Mucosa of gallbladder (tissue), 1 donor: ENCODE results near the gene UNC119B. TPM values are rescaled to one million over a fixed set of nuclear protein-coding genes. Genes with fewer than 3 reads are reported as not detected.

Experiments used
- DNase-seq: peaks from one replicate; pipeline ENCODE4 v3.0.0-alpha.2; 2020; ENCODE audit warnings: low spot score
- total RNA-seq: library from RNA; stranded (reverse); gene quantifications from one replicate; pipeline ENCODE4 v1.2.1, GENCODE V29; 2021
- donor health status: DM: no; HTN: no; CAD: no.

The UNC119B gene
- total RNA-seq, 1 donor from 2014 or later, result 51.7 TPM

- peak; percentile 57 for DNase-seq
Observed at GRCh38 chr12:120688527-120689071, 21.7 kb upstream of the UNC119B start.

- no peak for DNase-seq
Observed at GRCh38 chr12:120689397-120690082, 20.7 kb upstream of the UNC119B start.

- no peak for DNase-seq
Observed at GRCh38 chr12:120690083-120690450, 20.2 kb upstream of the UNC119B start.

GRCh38 chr12:120690978-120691377, 19.3 kb upstream of the UNC119B start:
- DNase-seq, result no peak

GRCh38 chr12:120692524-120693033, 17.7 kb upstream of the UNC119B start:
- DNase-seq, result peak; percentile 58

- no peak for DNase-seq
Observed at GRCh38 chr12:120693848-120694247, 16.4 kb upstream of the UNC119B start.

GRCh38 chr12:120696626-120697025, 13.6 kb upstream of the UNC119B start:
- peak; percentile 46 for DNase-seq

GRCh38 chr12:120697344-120697743, 12.9 kb upstream of the UNC119B start:
- no peak for DNase-seq

GRCh38 chr12:120698665-120699064, 11.6 kb upstream of the UNC119B start:
- DNase-seq, result no peak

GRCh38 chr12:120699553-120699952, 10.7 kb upstream of the UNC119B start:
- DNase-seq, result no peak

- DNase-seq, result no peak
Observed at GRCh38 chr12:120700886-120701285, 9.4 kb upstream of the UNC119B start.

- no peak for DNase-seq
Observed at GRCh38 chr12:120702637-120703036, 7.6 kb upstream of the UNC119B start.

GRCh38 chr12:120703311-120703942, 6.8 kb upstream of the UNC119B start:
- no peak for DNase-seq

- DNase-seq, result no peak
Observed at GRCh38 chr12:120705618-120706017, 4.6 kb upstream of the UNC119B start.

GRCh38 chr12:120706029-120706428, 4.2 kb upstream of the UNC119B start:
- no peak for DNase-seq

GRCh38 chr12:120708651-120709050, 1.6 kb upstream of the UNC119B start:
- no peak for DNase-seq

- no peak for DNase-seq
Observed at GRCh38 chr12:120710805-120711296, 593 bp downstream of the UNC119B start.

- DNase-seq, result no peak
Observed at GRCh38 chr12:120711411-120711810, 1.2 kb downstream of the UNC119B start.

- DNase-seq, result no peak
Observed at GRCh38 chr12:120712610-120713009, 2.4 kb downstream of the UNC119B start.

GRCh38 chr12:120713861-120714482, 3.7 kb downstream of the UNC119B start:
- DNase-seq, result peak; percentile 86

- no peak for DNase-seq
Observed at GRCh38 chr12:120718055-120718454, 7.8 kb downstream of the UNC119B start.

- no peak for DNase-seq
Observed at GRCh38 chr12:120719072-120719471, 8.8 kb downstream of the UNC119B start.
